ENCODE results near the gene PIP4K2C.

DNA sequence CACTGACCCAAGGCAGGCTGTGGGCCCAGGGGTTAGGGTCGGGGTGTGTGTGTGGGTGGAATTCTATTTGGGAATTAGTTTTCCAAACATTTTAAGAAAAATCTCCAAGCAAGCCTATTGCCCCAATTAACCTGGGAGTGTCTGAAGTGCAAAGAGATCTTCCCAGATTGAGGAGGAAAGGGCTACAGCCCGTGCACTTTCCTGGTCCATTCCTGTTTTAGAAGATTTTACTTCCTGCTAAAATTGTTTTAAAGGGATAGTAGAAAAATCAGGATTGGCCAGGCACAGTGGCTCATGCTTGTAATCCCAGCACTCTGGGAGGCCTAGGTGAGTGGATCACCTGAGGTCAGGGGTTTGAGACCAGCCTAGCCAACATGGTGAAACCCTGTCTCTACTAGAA, 49.3 kb upstream of the PIP4K2C start:
- TF ChIP-seq, protein P1, sequence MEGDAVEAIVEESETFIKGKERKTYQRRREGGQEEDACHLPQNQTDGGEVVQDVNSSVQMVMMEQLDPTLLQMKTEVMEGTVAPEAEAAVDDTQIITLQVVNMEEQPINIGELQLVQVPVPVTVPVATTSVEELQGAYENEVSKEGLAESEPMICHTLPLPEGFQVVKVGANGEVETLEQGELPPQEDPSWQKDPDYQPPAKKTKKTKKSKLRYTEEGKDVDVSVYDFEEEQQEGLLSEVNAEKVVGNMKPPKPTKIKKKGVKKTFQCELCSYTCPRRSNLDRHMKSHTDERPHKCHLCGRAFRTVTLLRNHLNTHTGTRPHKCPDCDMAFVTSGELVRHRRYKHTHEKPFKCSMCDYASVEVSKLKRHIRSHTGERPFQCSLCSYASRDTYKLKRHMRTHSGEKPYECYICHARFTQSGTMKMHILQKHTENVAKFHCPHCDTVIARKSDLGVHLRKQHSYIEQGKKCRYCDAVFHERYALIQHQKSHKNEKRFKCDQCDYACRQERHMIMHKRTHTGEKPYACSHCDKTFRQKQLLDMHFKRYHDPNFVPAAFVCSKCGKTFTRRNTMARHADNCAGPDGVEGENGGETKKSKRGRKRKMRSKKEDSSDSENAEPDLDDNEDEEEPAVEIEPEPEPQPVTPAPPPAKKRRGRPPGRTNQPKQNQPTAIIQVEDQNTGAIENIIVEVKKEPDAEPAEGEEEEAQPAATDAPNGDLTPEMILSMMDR (IDR thresholded peaks at IDR 0.05; ENCODE audit: low read length) = no peak
- TF ChIP-seq EZH2 (optimal IDR thresholded peaks at IDR 0.05; ENCODE audit: low read depth, low read length) = no peak

Data from MM.1S (cell line).